ENCODE data around the gene GCLC. TPM values are rescaled to one million over a fixed set of nuclear protein-coding genes. Genes with fewer than 3 reads are reported as not detected.

The GCLC gene
- total RNA-seq, 1 donor from 2014 or later: 16.4 TPM

DNA sequence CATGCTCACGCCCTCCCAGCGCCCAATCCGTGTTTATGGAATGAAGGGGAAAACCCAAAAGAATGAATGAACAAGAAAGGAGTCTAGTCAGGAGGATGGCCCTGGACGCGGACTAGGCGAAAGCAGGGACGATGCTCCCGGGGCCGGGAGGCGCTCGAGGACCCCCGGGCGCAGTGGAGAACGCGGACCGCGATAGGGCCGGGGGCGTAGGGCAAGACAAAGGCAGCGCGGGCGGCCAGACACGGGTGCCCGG, 758 bp downstream of the GCLC start:
- H3K4me3 ChIP-seq (ENCODE audit: low read depth, low read length): peak overlapping the region; percentile 87
- no peak for DNase-seq (ENCODE audit: low read depth)
- TF ChIP-seq, protein P1, sequence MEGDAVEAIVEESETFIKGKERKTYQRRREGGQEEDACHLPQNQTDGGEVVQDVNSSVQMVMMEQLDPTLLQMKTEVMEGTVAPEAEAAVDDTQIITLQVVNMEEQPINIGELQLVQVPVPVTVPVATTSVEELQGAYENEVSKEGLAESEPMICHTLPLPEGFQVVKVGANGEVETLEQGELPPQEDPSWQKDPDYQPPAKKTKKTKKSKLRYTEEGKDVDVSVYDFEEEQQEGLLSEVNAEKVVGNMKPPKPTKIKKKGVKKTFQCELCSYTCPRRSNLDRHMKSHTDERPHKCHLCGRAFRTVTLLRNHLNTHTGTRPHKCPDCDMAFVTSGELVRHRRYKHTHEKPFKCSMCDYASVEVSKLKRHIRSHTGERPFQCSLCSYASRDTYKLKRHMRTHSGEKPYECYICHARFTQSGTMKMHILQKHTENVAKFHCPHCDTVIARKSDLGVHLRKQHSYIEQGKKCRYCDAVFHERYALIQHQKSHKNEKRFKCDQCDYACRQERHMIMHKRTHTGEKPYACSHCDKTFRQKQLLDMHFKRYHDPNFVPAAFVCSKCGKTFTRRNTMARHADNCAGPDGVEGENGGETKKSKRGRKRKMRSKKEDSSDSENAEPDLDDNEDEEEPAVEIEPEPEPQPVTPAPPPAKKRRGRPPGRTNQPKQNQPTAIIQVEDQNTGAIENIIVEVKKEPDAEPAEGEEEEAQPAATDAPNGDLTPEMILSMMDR (conservative IDR thresholded peaks at IDR 0.05; ENCODE audit: low read depth, low read length): no peak

DNA sequence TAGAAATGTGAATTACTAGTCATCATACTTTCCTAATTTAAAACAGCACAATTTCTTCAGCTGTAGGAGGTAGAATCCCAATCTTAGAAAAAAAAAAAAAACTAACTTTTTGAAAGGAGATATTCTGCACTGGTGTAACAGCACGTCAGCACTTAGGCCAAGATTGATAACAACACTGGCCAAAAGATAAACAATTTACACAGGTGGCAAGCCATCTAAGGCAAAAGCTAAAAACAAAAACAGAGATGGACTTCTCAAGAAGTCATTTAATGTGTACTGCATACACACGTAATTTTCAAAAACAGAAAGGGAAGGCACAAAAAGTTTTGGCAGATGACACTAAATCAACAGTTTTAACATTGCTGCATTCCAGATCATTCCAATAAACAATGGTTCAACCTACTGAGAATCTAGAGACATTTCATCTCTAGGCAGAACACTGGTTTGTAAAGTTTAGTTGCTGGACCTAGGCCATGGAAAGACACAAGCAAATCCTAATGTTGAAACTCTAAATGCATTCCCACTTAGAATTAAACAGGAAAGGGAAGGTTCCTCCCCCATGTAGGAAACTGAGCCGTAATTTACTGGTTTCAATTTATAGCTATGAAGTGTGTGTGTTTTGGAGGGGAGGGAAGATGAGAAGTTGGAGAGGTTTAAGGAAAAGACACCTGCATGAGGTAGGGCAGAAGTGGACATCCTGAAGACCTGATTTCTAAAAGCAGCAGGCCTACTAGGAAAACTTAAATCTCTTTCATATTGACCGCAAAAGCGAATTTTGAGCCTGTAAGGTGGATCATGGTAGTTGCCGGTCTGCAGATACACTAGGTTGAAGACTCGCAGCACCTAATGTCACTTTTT, 1.3 kb downstream of the GCLC start:
- TF ChIP-seq, protein P1 (conservative IDR thresholded peaks at IDR 0.05; ENCODE audit: low read depth, low read length): no peak
- peak overlapping the region; percentile 87 for H3K4me3 ChIP-seq (ENCODE audit: low read depth, low read length)
- DNase-seq (ENCODE audit: low read depth): no peak

DNA sequence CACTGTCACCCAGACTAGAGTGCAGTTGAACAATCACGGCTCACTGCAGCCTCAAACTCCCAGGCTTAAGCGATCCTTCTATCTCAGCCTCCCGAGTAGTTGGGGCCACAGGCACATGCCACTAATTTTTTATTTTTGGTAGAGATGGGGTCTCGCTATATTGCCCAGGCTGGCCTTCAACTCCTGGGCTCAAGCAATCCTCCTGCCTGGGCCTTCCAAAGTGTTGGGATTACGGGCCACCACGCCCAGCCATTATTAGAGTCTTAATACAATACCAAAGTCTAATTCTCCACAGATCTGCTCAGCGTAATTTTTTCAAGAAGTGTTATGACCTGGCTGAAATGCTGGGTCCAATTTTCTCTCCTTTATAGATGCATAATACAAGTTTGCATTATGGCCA, 3.0 kb downstream of the GCLC start:
- no peak for DNase-seq (ENCODE audit: low read depth)
- H3K4me3 ChIP-seq (ENCODE audit: low read depth, low read length): no peak overlapping the region
- TF ChIP-seq, protein P1 (conservative IDR thresholded peaks at IDR 0.05; ENCODE audit: low read depth, low read length): no peak

DNA sequence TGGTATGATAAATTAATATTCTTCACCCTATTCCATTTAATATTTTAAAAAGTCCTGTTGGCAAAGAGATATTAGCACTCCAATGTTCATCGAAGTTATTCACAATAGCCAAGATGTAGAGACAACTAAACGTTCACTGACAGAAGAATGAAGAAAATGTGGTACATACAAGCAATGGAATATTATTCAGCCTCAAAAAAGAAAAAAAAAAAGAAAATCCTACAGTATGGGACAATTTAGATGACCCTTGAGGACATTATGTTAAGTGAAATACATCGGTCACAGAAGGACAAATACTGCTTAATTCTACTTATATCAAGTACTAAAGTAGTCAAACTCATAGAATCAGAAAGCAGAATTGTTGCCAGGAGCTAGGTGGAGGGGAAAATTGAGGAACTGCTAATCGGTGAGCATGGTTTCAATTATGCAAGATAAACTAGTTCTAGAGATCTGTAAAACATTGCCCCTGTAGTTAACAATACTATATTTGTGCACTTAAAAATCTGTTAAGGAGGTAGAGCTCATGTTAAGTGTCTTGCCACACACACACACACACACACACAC, 4.7 kb downstream of the GCLC start:
- no peak for DNase-seq (ENCODE audit: low read depth)
- TF ChIP-seq, protein P1 (conservative IDR thresholded peaks at IDR 0.05; ENCODE audit: low read depth, low read length): no peak
- no peak overlapping the region for H3K4me3 ChIP-seq (ENCODE audit: low read depth, low read length)

DNA sequence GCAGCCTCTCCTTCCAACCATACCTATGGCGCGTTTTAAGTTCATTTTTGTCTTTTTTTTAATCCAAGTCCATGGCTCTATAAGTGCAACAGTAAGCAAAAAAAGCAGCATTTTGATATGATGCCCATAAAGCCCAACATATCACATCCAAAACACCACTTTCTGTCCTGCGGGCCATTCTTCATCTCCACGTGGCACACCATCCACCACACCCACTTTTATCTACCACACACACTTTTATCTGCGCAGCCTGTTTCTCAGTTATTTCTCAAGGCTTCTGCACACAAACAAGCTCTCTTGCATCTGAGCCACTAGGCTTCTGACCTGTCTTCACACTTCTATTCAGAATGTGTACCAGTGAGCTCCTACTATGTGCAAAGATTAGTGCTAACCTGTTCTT, 5.3 kb downstream of the GCLC start:
- H3K4me3 ChIP-seq (ENCODE audit: low read depth, low read length): no peak overlapping the region
- DNase-seq (ENCODE audit: low read depth): no peak
- TF ChIP-seq, protein P1 (conservative IDR thresholded peaks at IDR 0.05; ENCODE audit: low read depth, low read length): no peak

DNA sequence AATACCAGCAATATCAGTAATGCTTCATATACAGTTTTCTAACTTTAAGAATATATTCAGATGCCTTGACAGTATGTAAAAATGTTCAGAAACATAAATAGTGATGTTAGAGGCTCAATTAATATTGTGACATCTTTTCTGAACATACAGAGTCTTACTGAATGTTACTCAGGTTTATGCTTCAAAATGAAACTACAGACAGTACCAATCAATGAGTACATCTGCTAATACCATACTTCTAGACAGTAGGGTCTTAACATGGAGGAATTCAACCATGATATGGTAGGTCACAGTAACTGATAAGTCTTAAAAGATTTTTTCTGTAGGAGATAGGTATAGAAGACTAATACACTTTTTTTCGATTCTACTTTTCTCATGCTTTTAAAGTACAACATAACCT, 8.3 kb downstream of the GCLC start:
- no peak overlapping the region for H3K4me3 ChIP-seq (ENCODE audit: low read depth, low read length)
- TF ChIP-seq, protein P1 (conservative IDR thresholded peaks at IDR 0.05; ENCODE audit: low read depth, low read length): no peak
- no peak for DNase-seq (ENCODE audit: low read depth)

DNA sequence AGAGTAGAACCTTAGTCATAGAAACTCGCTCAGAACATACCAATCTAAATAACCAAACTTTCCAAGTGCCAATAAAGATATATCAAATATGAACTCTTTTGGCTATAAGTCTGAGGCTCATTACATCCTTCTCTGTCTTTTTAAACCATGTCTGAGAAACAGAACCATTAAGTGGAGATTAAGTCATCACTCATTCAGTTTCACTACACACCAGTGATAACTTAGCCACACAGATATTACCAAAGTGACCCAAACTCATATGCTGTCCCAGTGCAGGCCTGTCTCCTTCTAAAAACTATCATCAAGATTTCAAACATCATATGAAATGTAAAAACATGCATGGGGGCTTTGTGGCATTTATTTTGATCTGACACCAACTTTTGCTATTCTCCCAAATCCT, 12.0 kb downstream of the GCLC start:
- TF ChIP-seq, protein P1 (conservative IDR thresholded peaks at IDR 0.05; ENCODE audit: low read depth, low read length): no peak
- no peak overlapping the region for H3K4me3 ChIP-seq (ENCODE audit: low read depth, low read length)
- DNase-seq (ENCODE audit: low read depth): no peak
